HepG2 (cell line): ENCODE results near the gene VASN. TPM values are rescaled to one million over a fixed set of nuclear protein-coding genes. Genes with fewer than 3 reads are reported as not detected.

ENCODE experiments used
- EED ChIP-seq: sonication (generic); formaldehyde crosslinking; IDR thresholded peaks from 2 replicates; pipeline ENCODE4 v1.5.0; 2020; ENCODE audit warnings: mild to moderate bottlenecking, missing genetic modification reagents
- ERF ChIP-seq: IDR thresholded peaks from 2 replicates; pipeline ENCODE4 v1.6.1; 2018; ENCODE audit warnings: missing biosample characterization, missing genetic modification reagents
- HOXA5 ChIP-seq: sonication (generic); formaldehyde crosslinking; IDR thresholded peaks from 2 replicates; pipeline ENCODE4 v1.4.0; 2020; ENCODE audit warnings: missing genetic modification reagents
- NFE2 ChIP-seq: sonication (generic); formaldehyde crosslinking; IDR thresholded peaks from 2 replicates; pipeline ENCODE4 v1.4.0; 2020; ENCODE audit warnings: missing genetic modification reagents
- PPARG ChIP-seq: conservative IDR thresholded peaks from 2 replicates; pipeline ENCODE4 v1.6.1; 2016; ENCODE audit warnings: missing biosample characterization, missing genetic modification reagents
- RXRA ChIP-seq: sonication (generic); formaldehyde crosslinking; IDR thresholded peaks from 2 replicates; pipeline ENCODE4 v1.5.1; 2020; ENCODE audit warnings: missing genetic modification reagents
- ZNF10 ChIP-seq: sonication (generic); formaldehyde crosslinking; IDR thresholded peaks from 2 replicates; pipeline ENCODE4 v1.4.0; 2020; ENCODE audit warnings: mild to moderate bottlenecking, low read depth, missing genetic modification reagents, borderline replicate concordance
- ZNF253 ChIP-seq: sonication (generic); formaldehyde crosslinking; IDR thresholded peaks from 2 replicates; pipeline ENCODE4 v1.8.0; 2022; ENCODE audit warnings: mild to moderate bottlenecking, missing genetic modification reagents, borderline replicate concordance
- ZNF263 ChIP-seq: sonication (generic); formaldehyde crosslinking; IDR thresholded peaks from 2 replicates; pipeline ENCODE4 v1.4.0; 2020; ENCODE audit warnings: missing genetic modification reagents
- ZNF292 ChIP-seq: sonication (generic); formaldehyde crosslinking; IDR thresholded peaks from 2 replicates; pipeline ENCODE4 v1.8.1; 2022; ENCODE audit warnings: mild to moderate bottlenecking, low read depth, missing genetic modification reagents, borderline replicate concordance
- ZNF331 ChIP-seq: sonication (generic); formaldehyde crosslinking; IDR thresholded peaks from 2 replicates; pipeline ENCODE4 v1.4.0; 2020; ENCODE audit warnings: missing genetic modification reagents
- ZNF557 ChIP-seq: sonication (generic); formaldehyde crosslinking; IDR thresholded peaks from 2 replicates; pipeline ENCODE4 v1.4.0; 2020; ENCODE audit warnings: missing genetic modification reagents
- ZNF615 ChIP-seq: sonication (generic); formaldehyde crosslinking; IDR thresholded peaks from 2 replicates; pipeline ENCODE4 v1.5.0; 2020; ENCODE audit warnings: mild to moderate bottlenecking, missing genetic modification reagents, borderline replicate concordance
- polyA plus RNA-seq, 8 experiments: library from polyadenylated mRNA; depleted of rRNA in 3 of 8; stranded (reverse) in 7 of 8; unstranded in 1 of 8; fragments of >200 nt; fragmentation: Illumina TruSeq in 4 of 8; extraction: Trizol in 4 of 8; gene quantifications; 2 replicates each; pipeline versions ENCODE4 v1.2.1 to v1.2.3, GENCODE V29; 2011 to 2016; ENCODE audit warnings: low read depth in 4 of 8, missing spikeins in 1 of 8, mixed read lengths in 1 of 8; ENCODE audit not compliant: insufficient read depth in 1 of 8
- total RNA-seq, 5 experiments: library from RNA; depleted of rRNA; stranded (reverse); fragments of >200 nt; fragmentation: Illumina TruSeq; extraction: Trizol; gene quantifications; 2 replicates each; pipeline ENCODE4 v1.2.3, GENCODE V29; 2016; ENCODE audit warnings: low read depth in 1 of 5
- TF ChIP-seq, protein P1 (sequence below), 2 experiments: sonication (generic) in 1 of 2; formaldehyde crosslinking in 1 of 2; IDR thresholded peaks; 2 replicates each; pipeline versions ENCODE4 v1.4.0 to v1.6.1; 2016 to 2020; ENCODE audit warnings: borderline replicate concordance in 1 of 2, low read depth in 1 of 2, mild to moderate bottlenecking in 1 of 2, missing genetic modification reagents in 1 of 2
- TF ChIP-seq, protein P2 (sequence below): IDR thresholded peaks from 2 replicates; pipeline ENCODE4 v1.4.0; 2020; ENCODE audit warnings: mild to moderate bottlenecking, missing genetic modification reagents
- TF ChIP-seq, protein P3 (sequence below): sonication (generic); formaldehyde crosslinking; IDR thresholded peaks from 2 replicates; pipeline ENCODE4 v1.4.0; 2020; ENCODE audit warnings: missing genetic modification reagents

VASN gene
- total and polyA plus RNA-seq, 2 of the 13 experiments (the other 11 are each of a cell fraction or from before 2014, with no cell fraction given), result 8.4 to 18.2 TPM

DNA sequence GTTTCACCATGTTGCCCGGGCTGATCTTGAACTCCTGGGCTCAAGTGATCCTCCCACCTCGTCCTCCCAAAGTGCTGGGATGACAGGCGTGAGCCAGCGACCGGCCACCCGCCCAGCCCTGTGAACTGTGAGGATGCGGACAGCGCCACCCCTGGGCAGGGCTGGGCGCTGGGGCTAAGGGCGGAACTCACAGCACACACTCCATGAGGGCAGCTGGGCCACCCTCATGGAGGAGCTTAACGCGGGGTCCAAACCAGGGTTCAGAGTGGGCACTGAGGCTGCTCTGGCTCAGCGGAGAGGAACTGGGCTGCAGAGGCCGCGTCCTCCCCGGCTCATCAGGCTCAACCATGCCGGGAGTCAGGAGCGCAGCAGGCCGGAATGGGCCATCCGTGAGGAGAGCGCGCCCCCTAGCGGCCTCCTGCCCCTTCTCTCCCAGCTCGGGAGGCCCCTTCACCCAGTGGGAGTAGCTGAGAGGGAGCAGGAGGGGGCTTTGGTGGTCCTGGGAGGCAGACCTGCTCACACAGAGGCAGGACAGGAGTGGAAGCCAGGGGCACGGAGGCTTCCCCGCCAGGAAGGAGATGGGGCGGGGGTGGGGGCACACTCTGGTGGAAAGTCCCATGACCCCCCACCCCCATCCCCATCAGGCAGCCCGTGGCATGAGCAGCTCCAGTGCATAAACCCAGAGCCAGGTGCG, 30.9 kb downstream of the VASN start (continued):
- TF ChIP-seq, protein P1, sequence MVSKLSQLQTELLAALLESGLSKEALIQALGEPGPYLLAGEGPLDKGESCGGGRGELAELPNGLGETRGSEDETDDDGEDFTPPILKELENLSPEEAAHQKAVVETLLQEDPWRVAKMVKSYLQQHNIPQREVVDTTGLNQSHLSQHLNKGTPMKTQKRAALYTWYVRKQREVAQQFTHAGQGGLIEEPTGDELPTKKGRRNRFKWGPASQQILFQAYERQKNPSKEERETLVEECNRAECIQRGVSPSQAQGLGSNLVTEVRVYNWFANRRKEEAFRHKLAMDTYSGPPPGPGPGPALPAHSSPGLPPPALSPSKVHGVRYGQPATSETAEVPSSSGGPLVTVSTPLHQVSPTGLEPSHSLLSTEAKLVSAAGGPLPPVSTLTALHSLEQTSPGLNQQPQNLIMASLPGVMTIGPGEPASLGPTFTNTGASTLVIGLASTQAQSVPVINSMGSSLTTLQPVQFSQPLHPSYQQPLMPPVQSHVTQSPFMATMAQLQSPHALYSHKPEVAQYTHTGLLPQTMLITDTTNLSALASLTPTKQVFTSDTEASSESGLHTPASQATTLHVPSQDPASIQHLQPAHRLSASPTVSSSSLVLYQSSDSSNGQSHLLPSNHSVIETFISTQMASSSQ (IDR thresholded peaks at IDR 0.05; ENCODE audit: low read depth), result no peak
- TF ChIP-seq, protein P1 (CRISPR knock-in tag; IDR thresholded peaks at IDR 0.05; ENCODE audit: borderline replicate concordance), result 0 out of 2 replicates have a peak, but pooled peaks have one; percentile 30
- TF ChIP-seq ERF (CRISPR knock-in tag) (0 out of 2 replicates have a peak, but pooled peaks have one; percentile 41), HOXA5 (CRISPR knock-in tag) (0 out of 2 replicates have a peak, but pooled peaks have one; percentile 47), PPARG (CRISPR knock-in tag) (peak; percentile 79), EED (CRISPR knock-in tag) (no peak), ZNF615 (CRISPR knock-in tag) (no peak), ZNF557 (CRISPR knock-in tag) (no peak), NFE2 (CRISPR knock-in tag) (no peak), ZNF331 (CRISPR knock-in tag) (peak; percentile 41; the same call in 1 of the 2 replicates), ZNF263 (CRISPR knock-in tag) (peak; percentile 94), ZNF292 (CRISPR knock-in tag) (0 out of 2 replicates have a peak, but pooled peaks have one; percentile 71), ZNF253 (CRISPR knock-in tag) (no peak), ZNF10 (0 out of 2 replicates have a peak, but pooled peaks have one; percentile 43), RXRA (CRISPR knock-in tag) (peak; percentile 57; the same call in 1 of the 2 replicates)
- TF ChIP-seq, protein P2, sequence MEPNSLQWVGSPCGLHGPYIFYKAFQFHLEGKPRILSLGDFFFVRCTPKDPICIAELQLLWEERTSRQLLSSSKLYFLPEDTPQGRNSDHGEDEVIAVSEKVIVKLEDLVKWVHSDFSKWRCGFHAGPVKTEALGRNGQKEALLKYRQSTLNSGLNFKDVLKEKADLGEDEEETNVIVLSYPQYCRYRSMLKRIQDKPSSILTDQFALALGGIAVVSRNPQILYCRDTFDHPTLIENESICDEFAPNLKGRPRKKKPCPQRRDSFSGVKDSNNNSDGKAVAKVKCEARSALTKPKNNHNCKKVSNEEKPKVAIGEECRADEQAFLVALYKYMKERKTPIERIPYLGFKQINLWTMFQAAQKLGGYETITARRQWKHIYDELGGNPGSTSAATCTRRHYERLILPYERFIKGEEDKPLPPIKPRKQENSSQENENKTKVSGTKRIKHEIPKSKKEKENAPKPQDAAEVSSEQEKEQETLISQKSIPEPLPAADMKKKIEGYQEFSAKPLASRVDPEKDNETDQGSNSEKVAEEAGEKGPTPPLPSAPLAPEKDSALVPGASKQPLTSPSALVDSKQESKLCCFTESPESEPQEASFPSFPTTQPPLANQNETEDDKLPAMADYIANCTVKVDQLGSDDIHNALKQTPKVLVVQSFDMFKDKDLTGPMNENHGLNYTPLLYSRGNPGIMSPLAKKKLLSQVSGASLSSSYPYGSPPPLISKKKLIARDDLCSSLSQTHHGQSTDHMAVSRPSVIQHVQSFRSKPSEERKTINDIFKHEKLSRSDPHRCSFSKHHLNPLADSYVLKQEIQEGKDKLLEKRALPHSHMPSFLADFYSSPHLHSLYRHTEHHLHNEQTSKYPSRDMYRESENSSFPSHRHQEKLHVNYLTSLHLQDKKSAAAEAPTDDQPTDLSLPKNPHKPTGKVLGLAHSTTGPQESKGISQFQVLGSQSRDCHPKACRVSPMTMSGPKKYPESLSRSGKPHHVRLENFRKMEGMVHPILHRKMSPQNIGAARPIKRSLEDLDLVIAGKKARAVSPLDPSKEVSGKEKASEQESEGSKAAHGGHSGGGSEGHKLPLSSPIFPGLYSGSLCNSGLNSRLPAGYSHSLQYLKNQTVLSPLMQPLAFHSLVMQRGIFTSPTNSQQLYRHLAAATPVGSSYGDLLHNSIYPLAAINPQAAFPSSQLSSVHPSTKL (CRISPR knock-in tag), result no peak
- TF ChIP-seq, protein P3, sequence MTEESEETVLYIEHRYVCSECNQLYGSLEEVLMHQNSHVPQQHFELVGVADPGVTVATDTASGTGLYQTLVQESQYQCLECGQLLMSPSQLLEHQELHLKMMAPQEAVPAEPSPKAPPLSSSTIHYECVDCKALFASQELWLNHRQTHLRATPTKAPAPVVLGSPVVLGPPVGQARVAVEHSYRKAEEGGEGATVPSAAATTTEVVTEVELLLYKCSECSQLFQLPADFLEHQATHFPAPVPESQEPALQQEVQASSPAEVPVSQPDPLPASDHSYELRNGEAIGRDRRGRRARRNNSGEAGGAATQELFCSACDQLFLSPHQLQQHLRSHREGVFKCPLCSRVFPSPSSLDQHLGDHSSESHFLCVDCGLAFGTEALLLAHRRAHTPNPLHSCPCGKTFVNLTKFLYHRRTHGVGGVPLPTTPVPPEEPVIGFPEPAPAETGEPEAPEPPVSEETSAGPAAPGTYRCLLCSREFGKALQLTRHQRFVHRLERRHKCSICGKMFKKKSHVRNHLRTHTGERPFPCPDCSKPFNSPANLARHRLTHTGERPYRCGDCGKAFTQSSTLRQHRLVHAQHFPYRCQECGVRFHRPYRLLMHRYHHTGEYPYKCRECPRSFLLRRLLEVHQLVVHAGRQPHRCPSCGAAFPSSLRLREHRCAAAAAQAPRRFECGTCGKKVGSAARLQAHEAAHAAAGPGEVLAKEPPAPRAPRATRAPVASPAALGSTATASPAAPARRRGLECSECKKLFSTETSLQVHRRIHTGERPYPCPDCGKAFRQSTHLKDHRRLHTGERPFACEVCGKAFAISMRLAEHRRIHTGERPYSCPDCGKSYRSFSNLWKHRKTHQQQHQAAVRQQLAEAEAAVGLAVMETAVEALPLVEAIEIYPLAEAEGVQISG (CRISPR knock-in tag), result peak; percentile 43
